Ovary (tissue), 3 donors: Measurements from ENCODE around the gene PFDN4.

Experiments used
- EP300 ChIP-seq: sonication (generic); formaldehyde crosslinking; IDR thresholded peaks from one replicate; pipeline ENCODE4 v1.6.1; 2017; ENCODE audit warnings: antibody characterized with exemption
- TF ChIP-seq, protein P1 (sequence below), 3 donors: fragments of 450-650 bp in 2 of 3; fragments of 200-600 bp in 1 of 3; IDR thresholded peaks; one replicate each; pipeline versions ENCODE4 v1.5.1 to v1.8.0; 2016 to 2022; ENCODE audit warnings: antibody characterized with exemption in 3 of 3, mild to moderate bottlenecking in 1 of 3
- donor health status: DM: no; HTN: no; CAD: no.

DNA sequence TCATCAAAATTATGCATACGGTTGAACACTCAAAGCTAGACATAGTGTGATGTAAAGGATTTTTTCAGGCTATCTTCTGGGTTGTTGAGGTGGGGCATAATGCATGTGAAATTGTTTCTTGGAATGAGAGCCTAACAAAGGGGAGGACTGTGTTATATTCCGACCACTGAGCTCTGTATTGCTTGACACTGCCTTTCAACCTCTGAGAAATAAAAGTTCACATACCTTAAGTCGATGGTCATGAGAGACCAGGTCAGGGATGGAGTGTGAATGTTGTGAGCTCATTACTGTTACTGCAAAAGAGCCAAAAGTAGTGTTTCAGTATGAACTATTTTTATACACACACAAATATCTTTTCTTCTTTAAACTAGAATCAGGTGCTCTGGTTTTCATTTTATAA, 5.0 kb downstream of the PFDN4 start:
- TF ChIP-seq EP300, result no peak
- TF ChIP-seq, protein P1, sequence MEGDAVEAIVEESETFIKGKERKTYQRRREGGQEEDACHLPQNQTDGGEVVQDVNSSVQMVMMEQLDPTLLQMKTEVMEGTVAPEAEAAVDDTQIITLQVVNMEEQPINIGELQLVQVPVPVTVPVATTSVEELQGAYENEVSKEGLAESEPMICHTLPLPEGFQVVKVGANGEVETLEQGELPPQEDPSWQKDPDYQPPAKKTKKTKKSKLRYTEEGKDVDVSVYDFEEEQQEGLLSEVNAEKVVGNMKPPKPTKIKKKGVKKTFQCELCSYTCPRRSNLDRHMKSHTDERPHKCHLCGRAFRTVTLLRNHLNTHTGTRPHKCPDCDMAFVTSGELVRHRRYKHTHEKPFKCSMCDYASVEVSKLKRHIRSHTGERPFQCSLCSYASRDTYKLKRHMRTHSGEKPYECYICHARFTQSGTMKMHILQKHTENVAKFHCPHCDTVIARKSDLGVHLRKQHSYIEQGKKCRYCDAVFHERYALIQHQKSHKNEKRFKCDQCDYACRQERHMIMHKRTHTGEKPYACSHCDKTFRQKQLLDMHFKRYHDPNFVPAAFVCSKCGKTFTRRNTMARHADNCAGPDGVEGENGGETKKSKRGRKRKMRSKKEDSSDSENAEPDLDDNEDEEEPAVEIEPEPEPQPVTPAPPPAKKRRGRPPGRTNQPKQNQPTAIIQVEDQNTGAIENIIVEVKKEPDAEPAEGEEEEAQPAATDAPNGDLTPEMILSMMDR (IDR thresholded peaks at IDR 0.05), result no peak
